Right renal pelvis (tissue), 4 donors: ENCODE measurements around the gene CPSF7. TPM values are rescaled to one million over a fixed set of nuclear protein-coding genes. Genes with fewer than 3 reads are reported as not detected.
"Not testable (repeated sequence)": the region's sequence is repeated elsewhere in the genome, so short reads cannot be mapped to it uniquely, and the experiment has no call there.

Experiments
- DNase-seq, 4 donors: peaks; one replicate each; pipeline ENCODE4 v3.0.0-alpha.2; 2013; ENCODE audit warnings: low read depth in 4 of 4, low spot score in 3 of 4, missing footprints in 1 of 4
- polyA plus RNA-seq, 4 donors: library from polyadenylated mRNA; unstranded; fragments of 120-200 nt; gene quantifications; one replicate each; pipeline ENCODE4 v1.2.1, GENCODE V29; 2013; ENCODE audit not compliant: insufficient read length in 4 of 4

Gene CPSF7, protein sequence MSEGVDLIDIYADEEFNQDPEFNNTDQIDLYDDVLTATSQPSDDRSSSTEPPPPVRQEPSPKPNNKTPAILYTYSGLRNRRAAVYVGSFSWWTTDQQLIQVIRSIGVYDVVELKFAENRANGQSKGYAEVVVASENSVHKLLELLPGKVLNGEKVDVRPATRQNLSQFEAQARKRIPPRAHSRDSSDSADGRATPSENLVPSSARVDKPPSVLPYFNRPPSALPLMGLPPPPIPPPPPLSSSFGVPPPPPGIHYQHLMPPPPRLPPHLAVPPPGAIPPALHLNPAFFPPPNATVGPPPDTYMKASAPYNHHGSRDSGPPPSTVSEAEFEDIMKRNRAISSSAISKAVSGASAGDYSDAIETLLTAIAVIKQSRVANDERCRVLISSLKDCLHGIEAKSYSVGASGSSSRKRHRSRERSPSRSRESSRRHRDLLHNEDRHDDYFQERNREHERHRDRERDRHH
- polyA plus RNA-seq, result 100 to 1,000 TPM in 3 of 4 donors, 10 to 100 TPM in 1; 99.0 to 117 (median 109) TPM

DNA sequence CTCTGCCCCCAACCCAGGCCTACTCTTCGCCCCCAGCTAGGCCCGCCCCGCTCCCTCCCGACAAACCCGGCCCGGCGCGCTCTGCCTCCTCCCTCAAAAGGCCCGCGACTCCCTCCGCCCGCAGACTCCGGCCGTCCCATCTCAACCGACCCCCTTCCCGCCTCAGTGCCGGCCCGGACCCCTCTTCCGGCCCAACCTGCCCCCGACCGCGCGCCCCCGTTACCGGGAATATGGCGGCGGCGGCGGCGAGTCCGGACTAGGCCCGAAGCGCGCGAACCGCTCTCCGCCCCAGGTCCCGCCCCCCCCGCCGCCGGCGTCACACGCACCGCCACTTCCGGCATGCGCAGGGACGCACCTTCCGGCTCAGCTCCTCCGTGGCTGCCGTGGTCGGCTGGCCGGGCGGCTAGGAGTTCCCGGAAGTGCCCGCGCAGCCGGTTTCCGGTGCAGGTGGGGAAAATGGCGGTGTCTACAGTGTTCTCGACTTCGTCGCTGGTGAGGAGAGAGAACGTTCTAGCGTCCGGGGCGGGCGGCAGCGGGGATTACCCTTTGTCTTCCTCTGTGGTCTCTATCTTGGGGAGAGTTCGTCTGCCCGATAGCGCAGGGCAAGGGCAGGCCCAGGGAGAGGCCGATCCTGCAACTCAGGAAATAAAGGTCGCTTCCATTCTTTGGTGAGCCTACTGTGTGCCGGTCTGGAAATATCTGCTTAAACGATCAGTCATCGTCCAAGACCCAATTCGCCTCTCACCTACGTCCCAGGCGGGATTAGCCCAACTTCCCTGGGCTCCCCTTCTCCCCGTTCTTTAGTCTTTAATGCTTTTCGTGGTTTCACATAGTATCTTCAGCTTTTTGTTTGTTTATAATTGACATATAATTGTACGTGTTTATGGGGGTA lies at the start of gene CPSF7, which contains the start of gene SDHAF2:
CPSF7 (minus strand) TSS at position 285 of the 892 bp plus-strand sequence. CDS start 740 bp downstream, outside the sequence.
SDHAF2 (plus strand) TSS at position 434 of the 892 bp plus-strand sequence; CDS start at position 457, 23 bp downstream.
- DNase-seq, result peak; percentile 81 to 88 (median 88)

DNA sequence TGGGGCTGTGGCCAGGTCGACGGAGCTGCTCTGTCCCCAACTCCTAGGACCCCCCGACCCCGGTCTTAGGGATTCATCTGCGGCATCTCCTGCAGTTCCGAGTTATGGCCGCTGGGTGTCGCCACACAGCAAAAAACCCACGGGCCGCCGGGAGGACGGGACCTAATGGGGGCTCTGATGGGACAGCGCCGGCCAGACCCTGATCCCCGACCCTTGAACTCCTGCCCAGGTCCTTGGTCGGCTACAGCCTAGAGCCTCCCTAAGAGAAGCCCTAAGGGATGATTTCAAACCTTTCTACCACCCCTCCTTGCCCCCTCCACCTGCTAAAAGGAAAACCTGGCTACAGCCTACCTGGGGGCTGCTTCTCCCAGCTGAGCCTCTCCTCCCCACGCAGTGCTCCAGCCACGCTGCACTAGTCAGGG lies 48.0 kb upstream of the CPSF7 start:
- no peak for DNase-seq

DNA sequence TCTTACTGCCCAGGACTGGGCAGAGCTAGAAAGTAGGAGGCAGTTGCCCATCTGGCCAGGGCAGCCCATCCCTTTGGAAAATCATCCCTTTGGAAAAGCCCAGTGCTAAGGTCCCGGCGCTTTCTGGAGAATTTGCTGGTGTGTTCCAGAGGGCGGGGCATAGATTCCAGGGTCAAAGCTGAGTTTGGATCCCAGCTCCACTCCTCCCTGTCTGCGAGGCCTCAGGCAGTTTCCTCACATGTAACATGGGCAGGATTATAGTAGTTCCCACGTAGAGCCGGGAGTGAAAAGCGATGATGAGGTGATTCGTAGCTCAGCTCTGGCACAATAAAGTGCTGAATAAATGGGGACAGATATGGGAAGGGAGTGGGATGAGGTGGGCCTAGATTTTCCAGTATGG lies 47.4 kb upstream of the CPSF7 start:
- no peak for DNase-seq

DNA sequence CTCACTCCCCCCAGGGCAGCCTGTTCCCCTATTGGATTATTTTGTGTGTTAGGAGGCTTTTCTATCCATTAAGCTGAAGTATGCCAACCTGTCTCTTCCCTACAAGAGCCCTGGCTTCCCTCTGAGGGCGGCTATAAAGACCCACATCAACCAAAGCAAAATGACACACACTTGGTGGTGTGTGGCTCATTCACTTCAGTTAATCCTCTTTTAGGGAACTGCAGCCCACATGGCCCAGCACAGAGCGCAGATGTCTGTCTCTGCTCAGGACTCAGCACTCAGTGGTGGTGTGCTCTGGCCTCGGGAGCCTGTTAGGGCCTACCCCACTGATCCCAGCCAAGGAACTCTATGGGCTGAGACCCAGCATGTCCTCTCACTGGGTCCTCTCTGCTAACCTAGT lies 46.6 kb upstream of the CPSF7 start:
- no peak for DNase-seq

DNA sequence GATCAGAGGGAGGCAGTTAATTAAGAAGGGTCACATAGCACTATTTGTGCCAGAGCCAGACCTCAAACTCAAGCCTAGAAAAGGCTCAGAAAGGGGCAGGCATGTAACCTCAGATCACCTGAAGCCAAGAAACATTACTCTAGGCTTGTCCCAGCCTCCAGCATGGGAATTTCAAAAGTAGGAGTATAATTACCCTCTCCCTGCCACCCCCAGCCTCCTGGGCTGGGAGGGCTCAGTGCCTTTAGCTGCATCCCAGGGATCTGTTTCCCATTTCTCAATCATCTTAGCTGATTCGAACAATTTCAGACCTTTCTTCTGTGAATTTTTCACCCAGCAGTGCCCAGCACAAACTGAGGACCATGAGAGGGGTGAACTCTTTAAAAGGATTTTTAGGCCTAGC lies 45.7 kb upstream of the CPSF7 start:
- DNase-seq, result no peak

DNA sequence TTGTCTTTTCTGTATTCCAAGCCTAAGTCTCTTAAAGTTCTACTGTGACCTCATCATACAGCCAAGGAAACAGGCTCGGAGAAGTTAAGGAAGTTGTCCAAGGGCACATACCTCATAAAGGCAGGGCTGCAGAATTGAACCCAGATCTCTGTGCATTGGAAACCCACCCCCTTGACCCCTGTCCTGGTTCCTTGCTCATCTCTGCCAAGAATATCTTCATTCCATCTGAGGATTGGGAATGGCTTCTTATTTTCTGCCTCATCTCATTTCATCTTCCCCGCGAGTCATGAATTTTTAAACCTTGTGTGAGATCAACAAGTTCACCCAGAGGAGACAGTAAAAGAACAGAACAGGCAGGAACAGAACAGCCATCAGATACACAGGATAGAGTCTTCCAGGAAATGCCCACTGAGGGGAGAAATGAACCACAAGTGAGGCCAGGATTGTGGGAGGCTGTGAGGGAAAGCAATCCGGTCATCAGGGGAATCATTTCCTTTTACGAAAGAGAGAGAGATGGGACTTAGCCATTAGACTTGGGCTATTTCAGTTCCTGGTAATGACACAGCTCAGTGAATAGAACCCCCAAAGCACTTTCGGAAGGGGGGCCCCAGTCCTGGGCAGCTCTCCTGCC lies 44.4 kb upstream of the CPSF7 start:
- no peak for DNase-seq

DNA sequence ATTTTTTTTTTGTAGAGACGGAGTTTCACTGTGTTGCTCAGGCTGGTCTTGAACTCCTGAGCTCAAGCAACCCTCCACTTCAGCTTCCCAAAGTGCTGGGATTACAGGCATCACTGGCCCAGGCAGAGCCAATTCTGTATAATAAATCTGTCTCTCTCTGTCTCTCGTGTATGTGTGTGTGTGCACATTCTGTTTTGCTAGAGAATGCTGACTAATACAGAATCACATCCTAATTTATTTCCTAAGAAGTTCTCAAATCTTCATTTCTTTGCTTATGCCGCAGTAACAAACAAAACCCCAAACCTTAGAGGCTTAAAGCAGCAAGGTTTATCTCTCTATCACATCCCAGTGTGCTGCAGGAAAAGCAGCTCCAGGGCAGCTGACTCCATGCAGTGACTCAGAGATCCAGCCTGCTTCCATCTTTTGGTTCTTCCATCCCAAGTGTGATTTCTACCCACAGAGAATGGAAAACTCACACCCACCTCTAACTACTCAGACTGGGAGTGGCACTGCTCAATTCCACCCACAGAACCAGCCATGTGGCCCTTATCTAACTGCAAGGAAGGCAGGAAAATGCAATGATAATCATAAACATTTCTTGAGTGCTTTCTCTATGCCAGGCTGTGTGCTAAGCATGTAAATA lies 43.7 kb upstream of the CPSF7 start:
- no peak for DNase-seq

DNA sequence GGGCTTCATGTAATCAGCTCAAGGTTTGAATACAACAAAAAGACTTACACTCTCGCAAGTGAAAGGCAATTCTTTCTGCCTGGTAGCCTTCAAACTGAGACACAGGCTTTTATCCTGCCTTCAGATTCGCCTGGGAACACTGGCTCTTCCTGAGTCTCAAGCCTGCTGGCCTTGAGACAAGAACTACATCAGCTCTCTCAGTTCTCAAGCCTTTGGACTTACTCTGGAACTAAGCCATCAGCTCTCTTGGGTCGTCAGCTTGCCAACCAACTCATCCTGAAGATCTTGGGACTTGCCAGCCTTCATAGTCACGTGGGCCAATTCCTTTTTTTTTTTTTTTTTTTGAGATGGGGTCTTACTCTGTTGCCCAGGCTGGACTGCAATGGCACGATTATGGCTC lies 43.1 kb upstream of the CPSF7 start:
- DNase-seq, result no peak

DNA sequence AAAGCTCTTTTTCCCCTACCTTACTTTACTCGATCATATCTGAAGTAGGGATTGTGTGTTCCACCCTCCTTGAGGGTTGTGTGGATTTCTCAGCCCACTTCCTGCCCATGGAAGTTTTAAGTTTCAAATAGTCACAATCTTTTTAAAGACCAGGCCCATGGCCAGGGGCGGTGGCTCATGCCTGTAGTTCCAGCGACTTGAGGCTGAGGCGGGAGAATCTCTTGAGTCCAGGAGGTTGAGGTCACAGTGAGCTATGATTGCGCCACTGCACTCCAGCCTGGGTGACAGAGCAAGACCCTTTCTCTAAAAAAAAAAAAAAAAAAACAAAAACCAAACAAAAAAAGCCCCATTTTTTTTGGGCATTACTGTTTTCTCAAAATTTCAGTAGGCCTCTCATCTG lies 42.5 kb upstream of the CPSF7 start:
- no peak for DNase-seq

DNA sequence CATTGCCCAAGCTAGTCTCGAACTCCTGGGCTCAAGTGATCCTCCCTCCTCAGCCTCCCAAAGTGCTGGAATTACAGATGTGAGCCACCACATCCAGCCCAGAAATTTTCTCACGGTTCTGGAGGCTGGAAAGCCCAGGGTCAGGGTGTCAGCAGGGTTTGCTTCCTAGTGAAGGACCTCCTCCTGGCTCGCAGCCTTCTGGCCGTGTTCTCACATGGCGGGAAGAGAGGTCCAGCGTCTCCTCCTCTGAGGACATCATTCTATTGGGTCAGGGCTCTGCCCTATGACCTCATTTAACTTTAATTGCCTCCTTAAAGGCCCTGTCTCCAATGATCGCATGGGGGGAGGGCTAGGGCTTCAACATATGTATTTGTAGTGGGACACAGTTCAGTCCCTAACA lies 38.2 kb upstream of the CPSF7 start:
- DNase-seq, result no peak

DNA sequence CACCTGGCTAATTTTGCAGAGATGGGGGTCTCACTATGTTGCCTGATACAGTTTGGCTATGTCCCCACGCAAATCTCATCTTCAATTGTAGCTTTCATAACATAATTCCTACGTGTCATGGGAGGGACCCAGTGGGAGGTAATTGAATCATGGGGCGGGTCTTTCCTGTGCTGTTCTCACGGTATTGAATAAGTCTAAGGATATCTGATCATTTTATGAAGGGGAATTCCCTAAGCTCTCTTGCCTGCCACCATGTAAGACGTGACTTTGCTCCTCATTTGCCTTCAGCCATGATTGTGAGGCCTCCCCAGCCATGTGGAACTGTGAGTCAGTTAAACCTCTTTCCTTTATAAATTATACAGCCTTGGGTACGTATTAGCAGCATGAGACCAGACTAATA lies 37.8 kb upstream of the CPSF7 start:
- not testable (repeated sequence) for DNase-seq

DNA sequence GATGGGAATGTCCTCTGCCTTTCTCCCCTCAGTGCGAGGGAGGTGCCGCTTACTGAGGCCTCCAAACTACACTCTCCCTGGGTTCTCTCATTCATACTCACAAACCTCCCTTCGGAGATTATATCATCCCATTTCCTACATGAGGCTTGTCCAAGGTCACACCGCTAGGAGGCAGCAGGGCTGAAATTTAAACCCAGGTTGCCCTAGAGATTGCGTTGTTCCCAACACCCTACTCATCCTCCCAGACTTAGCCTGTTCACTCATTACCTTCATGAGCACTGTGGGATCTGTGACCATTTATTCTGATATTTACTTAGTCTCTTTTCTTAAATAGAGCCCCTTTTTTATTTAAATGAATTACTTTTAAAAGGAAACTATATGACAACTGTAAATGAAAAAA lies 31.2 kb upstream of the CPSF7 start:
- no peak for DNase-seq

DNA sequence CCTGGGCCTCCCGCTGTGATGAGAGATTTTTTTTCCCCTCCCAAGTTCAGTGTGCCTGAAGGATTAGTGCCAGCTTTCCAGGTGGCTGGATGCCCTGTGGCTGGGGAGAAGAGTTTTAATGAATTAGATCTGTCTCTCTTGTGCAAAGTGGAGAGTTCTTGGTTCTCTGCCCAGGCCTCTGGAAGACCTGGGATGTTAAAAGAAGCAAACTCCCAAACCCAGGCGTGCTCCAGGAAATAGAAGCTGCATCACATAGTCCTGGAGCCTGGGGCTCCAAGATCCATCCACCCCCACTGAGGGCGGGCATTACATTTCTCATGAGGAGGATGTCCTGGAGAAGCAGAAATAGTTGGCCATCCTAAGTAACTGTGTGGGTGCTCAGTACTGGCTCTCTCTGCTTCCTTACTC lies 30.7 kb upstream of the CPSF7 start:
- no peak for DNase-seq

DNA sequence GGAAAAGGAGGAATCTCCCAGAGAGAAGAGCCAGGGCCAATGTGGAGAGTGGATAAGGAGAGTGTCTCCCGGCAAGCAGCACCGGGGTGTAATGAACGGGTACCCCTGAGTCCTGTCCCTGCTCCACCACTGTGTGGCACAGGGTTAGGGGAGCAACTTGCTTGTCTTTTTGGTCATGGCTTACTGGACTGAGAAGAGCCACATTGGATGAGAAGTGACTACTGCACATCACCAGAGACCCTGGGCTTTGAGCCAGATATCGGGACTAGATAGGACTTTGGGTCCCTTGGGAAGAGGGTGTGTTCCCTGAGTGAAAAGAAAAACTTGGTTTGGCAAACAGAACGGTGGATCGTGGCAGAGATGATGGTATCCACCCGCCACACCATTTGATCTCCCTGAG lies 24.7 kb upstream of the CPSF7 start:
- no peak for DNase-seq

DNA sequence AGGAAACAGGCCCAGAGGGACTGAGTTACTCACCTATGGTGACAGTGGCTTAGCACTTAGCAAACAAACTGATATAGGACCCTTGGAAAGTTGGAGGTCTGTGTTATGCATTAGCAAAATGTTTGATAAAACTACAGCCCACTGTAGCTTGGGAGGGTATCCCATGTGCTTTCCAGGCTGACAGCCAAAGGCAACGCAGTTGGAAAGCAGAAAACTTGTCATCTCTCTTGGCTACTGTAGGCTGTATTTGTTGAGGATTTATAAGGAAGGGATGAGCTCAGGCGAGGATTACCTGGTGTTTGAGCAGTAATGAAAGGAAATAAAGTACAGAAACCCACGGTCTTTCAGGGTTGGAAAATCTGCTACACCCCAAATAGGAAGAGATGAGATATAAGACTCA lies 23.9 kb upstream of the CPSF7 start:
- DNase-seq, result no peak

DNA sequence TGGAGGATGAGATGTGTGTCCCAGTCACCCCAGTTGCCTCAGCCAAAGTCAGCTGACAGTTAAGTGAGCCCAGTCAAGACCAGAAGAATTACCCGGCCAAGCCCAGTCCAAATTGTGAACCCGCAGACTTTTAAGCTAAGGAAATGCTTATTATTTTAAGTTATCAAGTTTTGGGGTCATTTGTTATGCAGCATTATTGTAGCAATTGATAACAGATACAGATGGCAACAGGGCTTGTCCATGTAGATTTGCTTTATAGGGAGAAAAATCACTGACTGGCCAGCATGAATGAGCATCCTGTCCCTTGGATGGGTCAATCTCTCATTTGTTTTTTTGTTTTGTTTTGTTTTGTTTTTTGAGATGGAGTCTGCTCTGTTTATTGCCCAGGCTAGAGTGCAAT lies 23.1 kb upstream of the CPSF7 start:
- DNase-seq, result no peak

DNA sequence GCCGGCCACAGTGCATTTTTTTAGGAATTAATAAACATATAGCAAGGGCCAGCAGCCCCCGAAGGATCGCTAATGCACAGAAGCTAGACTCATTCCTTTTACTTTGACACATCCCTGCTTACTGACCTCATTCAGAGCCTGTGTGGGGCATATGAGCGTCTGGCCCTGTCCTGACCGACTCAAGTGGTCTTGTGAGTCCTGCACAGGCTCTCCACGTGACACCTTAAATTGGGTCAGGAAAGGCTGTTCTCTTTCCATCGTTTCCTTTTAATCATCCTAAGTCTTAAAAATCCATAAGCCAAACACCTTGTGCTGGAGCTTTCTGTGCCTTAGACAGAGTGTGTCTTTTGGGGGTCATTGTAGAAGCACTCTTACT lies 18.8 kb upstream of the CPSF7 start:
- no peak for DNase-seq

DNA sequence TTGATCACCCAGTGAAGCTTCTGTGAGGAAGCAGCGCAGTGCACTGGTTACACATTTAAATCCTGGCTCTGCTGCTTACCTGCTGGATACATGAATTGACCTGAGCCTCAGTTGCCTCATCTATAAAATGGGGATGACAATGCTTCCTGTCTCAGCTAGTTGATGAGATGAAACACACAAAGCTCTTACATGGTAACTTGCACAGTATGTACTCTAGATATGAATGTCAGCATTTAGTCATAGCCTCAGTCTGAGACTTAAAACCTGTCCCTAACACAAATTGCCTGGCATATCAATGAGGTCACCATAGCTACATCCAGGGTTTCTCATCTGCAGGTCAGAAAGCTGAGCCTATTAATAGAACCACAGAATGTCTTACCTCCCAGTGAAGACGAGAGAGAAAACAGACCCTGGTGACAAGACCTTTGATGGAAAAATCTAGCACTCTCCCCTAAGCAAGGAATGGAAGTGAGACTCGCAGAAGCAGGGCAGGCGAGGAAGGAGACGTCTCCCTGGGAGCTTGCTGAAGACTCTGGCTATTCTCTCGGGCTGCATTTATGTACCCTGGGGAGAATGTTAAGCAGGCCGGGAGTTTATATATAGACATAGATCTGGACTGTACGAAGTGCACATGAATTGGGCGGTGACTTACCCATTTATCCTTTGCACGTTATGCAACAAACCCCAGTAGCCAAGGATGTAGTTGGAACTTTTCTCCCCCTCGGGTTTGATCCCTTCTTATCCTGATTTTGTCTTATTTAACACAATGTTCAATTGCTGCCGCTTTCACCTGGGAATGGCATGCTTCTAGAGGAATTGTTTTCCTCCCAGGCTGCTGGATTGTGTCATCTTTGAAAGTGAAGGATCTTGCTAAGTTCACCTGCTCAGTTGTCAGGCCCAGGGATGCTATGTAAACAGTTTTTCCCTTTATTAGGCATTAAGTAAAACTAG lies 18.1 kb upstream of the CPSF7 start:
- DNase-seq, result no peak

DNA sequence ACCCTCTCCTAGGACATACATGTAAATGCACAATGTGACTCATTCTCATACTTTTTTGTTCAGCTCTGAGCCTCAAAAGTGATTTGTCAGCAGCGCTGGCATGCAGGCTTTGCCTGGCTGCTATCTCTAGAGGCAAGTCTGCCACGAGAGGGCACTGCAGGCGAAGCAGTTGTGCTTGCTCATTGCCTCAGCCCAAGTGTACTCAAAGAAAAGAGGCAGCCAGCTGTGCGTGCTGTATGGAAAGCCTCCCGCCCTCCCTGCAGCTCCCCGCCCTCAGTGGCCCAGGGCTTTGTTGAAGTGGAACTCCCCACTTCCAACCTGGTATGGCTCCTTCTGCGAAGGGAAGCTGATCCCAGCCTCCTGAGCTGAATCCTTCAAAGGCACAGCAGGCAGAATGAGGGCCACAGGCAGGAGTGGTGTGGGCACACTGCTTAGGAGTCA lies 16.5 kb upstream of the CPSF7 start:
- DNase-seq, result peak; percentile 63 to 73 (median 69)
